Measurements from ENCODE around the gene CEL.

The CEL gene

DNA sequence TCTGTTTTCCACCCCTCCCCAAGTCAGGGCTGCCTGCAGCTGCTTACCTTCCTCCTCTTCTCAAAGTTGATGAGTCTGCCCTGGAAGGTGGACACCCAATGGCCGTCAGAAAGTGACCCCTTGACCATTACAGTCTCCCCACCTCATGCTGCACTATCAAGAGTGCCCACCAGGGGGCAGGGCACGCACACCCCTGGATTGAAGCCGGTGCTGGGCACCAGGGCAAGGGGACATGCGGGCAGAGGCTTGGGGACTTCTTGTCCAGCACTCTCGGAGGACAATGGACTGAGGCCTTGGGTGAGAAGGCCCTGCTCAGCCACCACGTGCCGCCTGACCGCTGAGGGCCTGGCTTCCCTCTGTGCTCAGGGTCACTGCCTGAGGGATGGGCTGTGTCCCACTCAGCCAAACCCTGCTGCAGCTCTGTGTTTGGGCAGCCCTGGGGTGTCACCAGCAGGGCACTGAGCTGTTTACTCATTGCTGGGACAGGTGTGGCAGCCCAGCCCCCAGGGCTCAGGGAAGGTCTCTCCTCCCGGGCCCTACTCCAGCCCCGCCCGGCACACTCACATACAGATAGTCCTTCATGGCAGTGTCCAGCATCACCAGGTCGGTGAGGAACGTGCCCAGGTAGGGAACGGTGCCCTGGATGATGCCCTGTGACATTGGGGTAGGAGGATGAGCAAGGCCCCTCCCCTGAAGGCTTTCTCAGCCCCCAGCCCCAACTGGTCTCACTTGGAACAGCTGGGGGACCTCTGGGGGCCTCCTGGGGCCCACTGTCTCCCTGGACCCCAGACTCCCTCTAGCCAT is 41.6 kb downstream of the CEL start:
- no peak overlapping the region for H3K4me3 ChIP-seq (ENCODE audit: low read length)
- TF ChIP-seq, protein P1, sequence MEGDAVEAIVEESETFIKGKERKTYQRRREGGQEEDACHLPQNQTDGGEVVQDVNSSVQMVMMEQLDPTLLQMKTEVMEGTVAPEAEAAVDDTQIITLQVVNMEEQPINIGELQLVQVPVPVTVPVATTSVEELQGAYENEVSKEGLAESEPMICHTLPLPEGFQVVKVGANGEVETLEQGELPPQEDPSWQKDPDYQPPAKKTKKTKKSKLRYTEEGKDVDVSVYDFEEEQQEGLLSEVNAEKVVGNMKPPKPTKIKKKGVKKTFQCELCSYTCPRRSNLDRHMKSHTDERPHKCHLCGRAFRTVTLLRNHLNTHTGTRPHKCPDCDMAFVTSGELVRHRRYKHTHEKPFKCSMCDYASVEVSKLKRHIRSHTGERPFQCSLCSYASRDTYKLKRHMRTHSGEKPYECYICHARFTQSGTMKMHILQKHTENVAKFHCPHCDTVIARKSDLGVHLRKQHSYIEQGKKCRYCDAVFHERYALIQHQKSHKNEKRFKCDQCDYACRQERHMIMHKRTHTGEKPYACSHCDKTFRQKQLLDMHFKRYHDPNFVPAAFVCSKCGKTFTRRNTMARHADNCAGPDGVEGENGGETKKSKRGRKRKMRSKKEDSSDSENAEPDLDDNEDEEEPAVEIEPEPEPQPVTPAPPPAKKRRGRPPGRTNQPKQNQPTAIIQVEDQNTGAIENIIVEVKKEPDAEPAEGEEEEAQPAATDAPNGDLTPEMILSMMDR (conservative IDR thresholded peaks at IDR 0.05; ENCODE audit: low read length), result peak; percentile 92
- peak; percentile 30 for DNase-seq (ENCODE audit: low read depth)

DNA sequence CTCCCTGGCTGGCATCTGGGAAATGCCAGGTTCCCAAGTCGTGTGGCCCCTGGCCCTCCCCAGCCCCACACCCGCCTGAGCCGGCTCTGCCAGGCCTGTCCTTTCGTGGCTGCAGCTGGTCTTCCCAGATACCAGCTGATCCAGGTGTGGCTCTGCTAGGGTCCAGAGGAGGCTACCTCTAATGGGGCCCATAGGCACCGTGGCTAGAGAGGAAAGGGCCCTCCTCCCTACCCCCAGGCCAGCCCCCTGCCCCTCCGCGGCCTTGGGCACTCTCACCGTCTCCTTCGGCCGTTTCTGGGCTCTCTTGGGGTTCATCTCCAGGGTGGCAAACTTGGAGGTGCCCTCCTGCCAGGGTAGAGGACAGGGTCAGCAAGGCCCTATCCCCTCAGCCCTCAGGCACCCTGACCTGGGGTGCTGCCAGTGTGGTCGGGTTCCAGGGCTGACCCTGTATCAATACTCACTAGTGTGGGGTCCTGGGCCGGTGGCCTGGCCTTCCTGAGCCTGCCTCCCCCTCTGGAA is 42.3 kb downstream of the CEL start:
- DNase-seq (ENCODE audit: low read depth), result no peak
- TF ChIP-seq, protein P1 (conservative IDR thresholded peaks at IDR 0.05; ENCODE audit: low read length), result no peak
- H3K4me3 ChIP-seq (ENCODE audit: low read length), result no peak overlapping the region

GRCh38 chr9:133104718-133105460 is 43.1 kb downstream of the CEL start:
- no peak overlapping the region for H3K4me3 ChIP-seq (ENCODE audit: low read length)
- TF ChIP-seq, protein P1 (conservative IDR thresholded peaks at IDR 0.05; ENCODE audit: low read length), result no peak
- DNase-seq (ENCODE audit: low read depth), result no peak

GRCh38 chr9:133105461-133105770 is 43.6 kb downstream of the CEL start:
- DNase-seq (ENCODE audit: low read depth), result no peak
- TF ChIP-seq, protein P1 (conservative IDR thresholded peaks at IDR 0.05; ENCODE audit: low read length), result no peak
- no peak overlapping the region for H3K4me3 ChIP-seq (ENCODE audit: low read length)

- no peak for DNase-seq (ENCODE audit: low read depth)
- TF ChIP-seq, protein P1 (conservative IDR thresholded peaks at IDR 0.05; ENCODE audit: low read length), result no peak
- H3K4me3 ChIP-seq (ENCODE audit: low read length), result no peak overlapping the region
These were observed 44.9 kb downstream of the CEL start for GRCh38 chr9:133106511-133107244.

GRCh38 chr9:133107245-133107722 is 45.5 kb downstream of the CEL start:
- no peak for DNase-seq (ENCODE audit: low read depth)
- no peak overlapping the region for H3K4me3 ChIP-seq (ENCODE audit: low read length)
- TF ChIP-seq, protein P1 (conservative IDR thresholded peaks at IDR 0.05; ENCODE audit: low read length), result no peak
